ENCODE measurements around the gene ALDH2. TPM values are rescaled to one million over a fixed set of nuclear protein-coding genes. Genes with fewer than 3 reads are reported as not detected.

The ALDH2 gene
- total and polyA plus RNA-seq, 12 donors = 60.6 to 403 (median 318) TPM

DNA sequence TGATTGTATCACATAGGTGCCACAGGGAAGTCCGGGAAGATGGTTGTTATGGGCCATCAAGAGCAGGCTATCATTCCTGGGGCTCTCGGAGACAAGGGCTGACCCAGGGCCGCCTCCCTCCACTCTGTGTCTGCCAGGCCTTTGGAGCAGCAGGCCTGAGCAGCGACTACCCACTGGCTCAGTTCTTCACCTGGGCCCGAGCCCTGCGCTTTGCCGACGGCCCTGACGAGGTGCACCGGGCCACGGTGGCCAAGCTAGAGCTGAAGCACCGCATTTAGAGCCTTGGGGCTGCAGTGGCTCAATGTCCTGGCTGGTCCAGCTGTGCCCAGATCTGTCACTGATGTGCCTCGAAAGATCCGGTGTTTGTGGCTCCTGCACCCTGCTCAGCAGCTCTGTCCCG lies 10.5 kb upstream of the ALDH2 start:
- 88 to 90% methylated on average over 15 of the region's 15 CpGs for WGBS, 2 donors
- Histone ChIP-seq H3K4me3 (no peak overlapping the region), H3K4me1 (peaks cover 15 to 58% (median 37%) of the 10 kb centered on the region in 9 donors), H3K27ac (peak overlapping the region in 8 of 10 donors; percentile 67 to 91 (median 86)), H3K27me3 (no peaks in the 10 kb centered on the region), H3K36me3 (peaks cover 0 to 43% (median 2%) of the 10 kb centered on the region in 9 donors), H3K9me3 (no peaks in the 10 kb centered on the region)
- intact Hi-C loops (cut with DNase I) = loop anchor here in 1 of 10 donors (5.0 kb wide), 1 partner anchor 36 kb away; no protein-coding TSS in a partner anchor
- no peak for ATAC-seq
- no peak for DNase-seq
- TF ChIP-seq, protein P1, sequence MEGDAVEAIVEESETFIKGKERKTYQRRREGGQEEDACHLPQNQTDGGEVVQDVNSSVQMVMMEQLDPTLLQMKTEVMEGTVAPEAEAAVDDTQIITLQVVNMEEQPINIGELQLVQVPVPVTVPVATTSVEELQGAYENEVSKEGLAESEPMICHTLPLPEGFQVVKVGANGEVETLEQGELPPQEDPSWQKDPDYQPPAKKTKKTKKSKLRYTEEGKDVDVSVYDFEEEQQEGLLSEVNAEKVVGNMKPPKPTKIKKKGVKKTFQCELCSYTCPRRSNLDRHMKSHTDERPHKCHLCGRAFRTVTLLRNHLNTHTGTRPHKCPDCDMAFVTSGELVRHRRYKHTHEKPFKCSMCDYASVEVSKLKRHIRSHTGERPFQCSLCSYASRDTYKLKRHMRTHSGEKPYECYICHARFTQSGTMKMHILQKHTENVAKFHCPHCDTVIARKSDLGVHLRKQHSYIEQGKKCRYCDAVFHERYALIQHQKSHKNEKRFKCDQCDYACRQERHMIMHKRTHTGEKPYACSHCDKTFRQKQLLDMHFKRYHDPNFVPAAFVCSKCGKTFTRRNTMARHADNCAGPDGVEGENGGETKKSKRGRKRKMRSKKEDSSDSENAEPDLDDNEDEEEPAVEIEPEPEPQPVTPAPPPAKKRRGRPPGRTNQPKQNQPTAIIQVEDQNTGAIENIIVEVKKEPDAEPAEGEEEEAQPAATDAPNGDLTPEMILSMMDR (IDR thresholded peaks at IDR 0.05) = no peak

DNA sequence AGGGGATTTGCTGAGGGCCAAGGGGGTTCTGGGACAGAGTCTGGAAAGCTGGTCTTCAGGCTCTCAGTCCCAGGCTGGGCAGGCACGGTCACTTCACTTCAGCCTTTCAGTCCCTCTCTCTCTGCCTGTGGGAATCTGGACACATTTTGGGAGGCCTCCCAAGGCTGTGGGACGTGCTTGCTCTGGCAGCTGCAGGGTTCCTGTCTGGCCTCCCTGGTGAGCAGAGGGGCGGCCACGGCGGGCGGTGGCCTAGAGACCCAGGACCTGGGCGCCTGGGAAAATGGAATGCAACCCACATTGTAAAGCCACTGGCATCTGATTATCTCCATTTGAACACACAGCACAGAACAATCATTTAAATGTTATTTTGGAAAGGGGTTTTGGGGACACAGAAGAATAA lies 10.1 kb upstream of the ALDH2 start:
- WGBS, 2 donors = 63 to 71% methylated on average over 7 of the region's 7 CpGs
- intact Hi-C loops (cut with DNase I) = loop anchor here in 1 of 10 donors (5.0 kb wide), 1 partner anchor 36 kb away; no protein-coding TSS in a partner anchor
- peaks cover 0 to 39% (median 0%) of the 10 kb centered on the region in 9 donors for H3K36me3 ChIP-seq

DNA sequence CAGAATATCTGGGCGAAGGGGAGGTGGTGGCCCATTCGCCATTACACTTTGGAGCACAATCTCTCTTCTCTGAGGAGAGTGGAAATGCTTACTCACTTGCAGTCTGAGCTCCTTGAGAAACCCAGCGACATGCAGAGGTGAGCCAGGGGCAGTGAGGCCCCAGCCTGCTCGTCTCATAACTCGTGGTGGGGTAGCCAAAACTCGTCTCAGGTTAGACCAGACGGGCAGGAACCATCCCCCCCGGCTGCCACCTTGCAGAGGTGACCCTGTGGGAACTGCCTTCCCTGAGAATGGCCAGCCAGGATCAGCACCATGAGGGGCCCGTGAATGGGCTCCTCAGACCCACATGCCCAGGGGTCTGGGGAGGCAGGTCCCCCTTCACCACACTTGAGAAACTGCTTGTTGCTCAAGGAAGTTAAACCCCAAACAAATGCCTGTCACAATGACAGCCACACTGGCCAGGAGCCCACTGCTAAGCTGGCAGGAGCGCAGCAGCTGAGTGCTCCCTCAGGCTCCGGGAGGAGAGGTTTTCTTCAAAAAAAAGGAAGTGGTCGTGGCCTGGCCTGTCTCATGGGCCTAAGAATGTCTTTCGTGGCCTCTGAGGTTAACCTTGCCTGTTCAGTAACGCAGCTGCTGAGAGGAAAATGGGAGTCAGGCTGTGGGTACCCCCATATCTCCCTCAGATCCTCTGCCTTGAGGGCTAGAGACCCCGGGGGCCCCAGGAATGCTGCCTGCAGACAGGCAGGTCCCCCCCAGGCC lies 9.2 kb upstream of the ALDH2 start:
- Histone ChIP-seq H3K4me1 (peaks cover 15 to 58% (median 37%) of the 10 kb centered on the region in 9 donors), H3K36me3 (peaks cover 0 to 32% (median 0%) of the 10 kb centered on the region in 9 donors), H3K9me3 (no peaks in the 10 kb centered on the region), H3K27ac (peak overlapping the region; percentile 34 to 91 (median 86)), H3K27me3 (no peaks in the 10 kb centered on the region), H3K4me3 (no peak overlapping the region)
- ATAC-seq = peak; percentile 15 to 46 (median 35)
- WGBS, 2 donors = 48 to 53% methylated on average over 15 of the region's 15 CpGs
- TF ChIP-seq, protein P1 (IDR thresholded peaks at IDR 0.05) = no peak
- DNase-seq = peak; percentile 34 to 62
- intact Hi-C loops (cut with DNase I) = loop anchor here in 1 of 10 donors (5.0 kb wide), 1 partner anchor 35 kb away; no protein-coding TSS in a partner anchor

More for the DNA sequence above, 10.1 kb upstream of the ALDH2 start:
- no peaks in the 10 kb centered on the region for H3K27me3 ChIP-seq
- ATAC-seq = peak in 1 of 8 donors; percentile 24
- peak overlapping the region in 9 of 10 donors; percentile 82 to 91 (median 87) for H3K27ac ChIP-seq
- no peak overlapping the region for H3K4me3 ChIP-seq
- H3K4me1 ChIP-seq = peaks cover 15 to 58% (median 37%) of the 10 kb centered on the region in 9 donors
- DNase-seq = peak in 1 of 2 donors; percentile 30
- TF ChIP-seq, protein P1 (IDR thresholded peaks at IDR 0.05) = no peak
- no peaks in the 10 kb centered on the region for H3K9me3 ChIP-seq

DNA sequence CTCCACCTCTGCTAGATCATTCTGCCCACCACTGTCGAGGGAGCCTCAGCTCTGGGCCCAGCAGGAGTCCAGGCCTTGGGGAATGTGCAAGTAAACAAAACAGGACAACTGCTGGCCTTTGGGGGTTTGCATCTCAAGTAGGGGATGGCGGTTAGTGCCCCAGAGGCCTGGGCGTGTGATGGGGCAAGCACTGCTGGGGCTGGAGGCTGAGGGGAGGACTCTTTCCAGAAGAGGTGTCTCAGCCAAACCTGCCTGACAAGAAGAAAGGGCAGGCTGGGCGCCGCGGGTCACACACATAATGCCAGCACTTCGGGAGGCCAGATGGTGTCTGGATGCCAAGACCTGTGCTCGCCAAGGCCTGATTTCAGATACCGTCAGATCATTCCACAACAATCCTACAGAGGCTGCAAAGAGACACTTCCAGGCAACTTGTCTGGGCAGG lies 8.6 kb upstream of the ALDH2 start:
- peak overlapping the region; percentile 34 to 91 (median 86) for H3K27ac ChIP-seq
- 41 to 55% methylated on average over 9 of the region's 9 CpGs for WGBS, 2 donors
- TF ChIP-seq, protein P1 (IDR thresholded peaks at IDR 0.05) = no peak
- peaks cover 0 to 32% (median 0%) of the 10 kb centered on the region in 9 donors for H3K36me3 ChIP-seq
- no peaks in the 10 kb centered on the region for H3K27me3 ChIP-seq
- H3K4me1 ChIP-seq = peaks cover 15 to 57% (median 37%) of the 10 kb centered on the region in 9 donors
- intact Hi-C loops (cut with DNase I) = loop anchor here in 1 of 10 donors (5.0 kb wide), 1 partner anchor 34 kb away; no protein-coding TSS in a partner anchor
- H3K4me3 ChIP-seq = no peak overlapping the region
- ATAC-seq (peak; percentile 20 to 66 (median 61)), DNase-seq (peak; percentile 55 to 70)
- no peaks in the 10 kb centered on the region for H3K9me3 ChIP-seq

Data from heart right ventricle (tissue), 16 donors.